GM18870 (cell line): ENCODE data around the gene PPP1R13B.

Experiments
- ATAC-seq: cut with Tn5 transposase; IDR thresholded peaks from one replicate; pipeline ENCODE4 v1.9.1; 2021; ENCODE audit warnings: moderate library complexity; ENCODE audit not compliant: unreplicated experiment

PPP1R13B gene

DNA sequence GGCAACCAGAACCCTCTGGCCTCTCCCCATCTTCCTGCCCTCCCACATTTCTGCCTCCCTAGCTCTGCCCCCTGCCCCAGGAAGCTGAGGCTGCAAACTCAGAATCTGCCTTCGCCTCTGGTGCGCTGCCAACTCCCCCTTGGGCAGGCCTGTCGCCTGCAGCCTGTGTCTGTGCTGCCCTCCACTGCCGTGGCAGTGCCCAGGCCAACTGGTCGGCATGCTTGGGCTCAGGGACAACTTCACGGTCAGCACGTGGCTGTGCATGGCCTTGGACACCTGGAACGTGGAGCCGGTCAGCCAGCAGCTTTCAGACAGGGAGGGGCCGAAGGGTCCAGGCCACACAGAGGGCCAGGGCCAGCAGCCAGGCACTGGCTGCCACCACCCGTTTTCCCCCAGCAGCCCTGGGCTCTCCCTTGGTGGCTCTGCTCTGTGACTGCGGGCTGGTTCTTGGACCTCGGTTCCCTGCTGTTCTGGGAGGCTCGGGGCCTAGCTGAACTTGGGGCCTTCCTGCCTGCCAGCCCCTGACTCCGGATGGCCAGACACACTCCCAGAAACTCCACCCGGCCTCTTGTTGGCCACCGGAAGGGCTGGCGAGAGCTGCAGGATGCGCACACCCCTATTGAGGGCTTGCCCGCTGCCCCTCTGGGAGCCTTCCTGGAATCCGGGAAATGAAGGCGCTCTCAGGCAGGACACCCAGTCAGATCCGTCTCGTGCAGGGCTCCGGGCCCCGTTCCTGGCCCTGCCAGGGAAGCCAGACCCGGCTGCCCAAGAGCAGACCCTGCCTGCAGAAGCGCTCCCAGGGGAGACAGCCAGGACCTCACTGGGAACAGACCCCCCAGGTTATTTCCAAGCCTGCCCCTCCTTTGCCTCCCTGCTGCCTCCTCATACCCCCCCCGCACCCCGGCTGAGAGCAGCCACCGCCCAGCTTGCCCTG lies 34.2 kb upstream of the PPP1R13B start:
- no peak for ATAC-seq

DNA sequence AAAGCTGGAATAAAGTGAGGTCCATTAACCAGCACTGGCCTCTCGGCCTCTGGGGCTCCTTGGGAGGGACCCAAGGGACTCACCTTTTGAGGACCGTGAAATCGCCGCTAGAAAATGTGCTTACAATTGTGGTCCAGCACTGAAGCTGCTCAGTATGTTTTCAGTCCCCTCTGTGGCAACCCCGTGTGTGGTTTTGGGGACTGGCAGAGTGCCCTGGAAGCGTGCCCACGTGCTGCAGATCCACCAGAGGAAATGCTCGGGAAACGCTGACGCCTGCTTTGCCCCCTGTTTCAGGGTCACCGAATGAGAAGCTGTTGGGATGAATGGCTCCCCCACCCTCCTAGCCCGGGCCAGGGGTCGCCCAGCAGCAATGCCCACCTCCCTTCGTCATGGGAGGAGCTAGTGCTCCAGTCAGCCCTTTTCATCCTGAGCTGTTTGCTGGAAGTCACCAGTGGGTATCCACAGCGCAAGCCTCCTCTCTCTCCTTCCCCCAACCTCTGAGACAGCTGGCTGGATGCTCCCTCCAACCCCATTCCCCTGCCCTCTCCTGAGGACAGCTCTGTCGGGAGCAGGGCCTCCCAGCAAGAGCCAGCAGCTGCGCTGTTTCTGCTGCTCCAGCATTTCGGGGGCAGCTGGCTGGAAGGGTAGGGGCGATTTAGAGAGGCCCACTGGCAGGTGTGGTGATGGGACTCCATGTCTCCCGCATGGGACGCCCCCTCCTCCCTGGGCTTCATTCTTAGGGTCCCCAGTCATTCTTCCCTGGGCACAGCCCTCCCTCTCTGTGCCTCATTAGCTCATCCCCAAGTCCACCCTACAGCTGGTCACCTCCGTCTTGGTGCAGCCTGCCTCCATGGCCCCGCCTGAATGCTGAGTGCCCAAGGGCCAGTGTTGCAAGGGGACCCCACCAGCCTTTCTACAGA lies 33.2 kb upstream of the PPP1R13B start:
- no peak for ATAC-seq

DNA sequence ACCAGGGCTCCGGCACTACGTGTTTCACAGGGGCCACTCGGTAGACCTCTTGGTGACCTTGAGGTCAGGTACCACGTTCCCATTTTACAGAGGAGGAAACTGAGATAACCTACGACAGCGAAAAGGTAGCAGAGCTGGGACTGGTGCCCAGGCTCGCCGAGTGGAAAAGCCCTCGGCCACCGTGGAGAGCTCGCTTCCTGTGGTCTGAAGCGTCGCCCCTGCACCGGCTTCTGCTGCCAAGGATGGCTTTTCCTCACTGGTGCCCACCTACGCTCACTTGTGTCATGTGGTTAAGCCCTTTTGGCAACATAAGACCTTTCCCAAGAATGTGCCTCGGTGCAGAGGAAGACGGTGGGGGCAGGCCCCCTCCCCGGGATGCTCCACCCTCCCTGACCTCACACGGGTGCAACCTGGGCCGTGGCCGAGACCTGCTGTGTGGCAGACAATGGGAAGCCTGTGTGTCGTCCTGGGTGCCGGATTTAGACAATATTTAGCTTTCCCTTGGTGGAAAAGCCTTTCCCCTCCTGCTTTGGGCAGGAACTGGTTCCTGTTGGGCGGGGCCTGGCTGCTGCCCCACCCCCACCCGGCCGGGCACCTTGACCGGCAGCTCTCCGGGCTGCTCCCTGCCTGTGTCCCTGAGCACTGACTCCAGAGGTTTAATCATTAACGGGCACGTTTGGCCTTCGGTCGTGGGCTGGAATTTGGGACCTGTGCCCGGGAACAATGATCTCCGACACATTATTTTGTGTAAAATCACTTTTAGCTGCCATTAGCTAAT lies 32.4 kb upstream of the PPP1R13B start:
- no peak for ATAC-seq

DNA sequence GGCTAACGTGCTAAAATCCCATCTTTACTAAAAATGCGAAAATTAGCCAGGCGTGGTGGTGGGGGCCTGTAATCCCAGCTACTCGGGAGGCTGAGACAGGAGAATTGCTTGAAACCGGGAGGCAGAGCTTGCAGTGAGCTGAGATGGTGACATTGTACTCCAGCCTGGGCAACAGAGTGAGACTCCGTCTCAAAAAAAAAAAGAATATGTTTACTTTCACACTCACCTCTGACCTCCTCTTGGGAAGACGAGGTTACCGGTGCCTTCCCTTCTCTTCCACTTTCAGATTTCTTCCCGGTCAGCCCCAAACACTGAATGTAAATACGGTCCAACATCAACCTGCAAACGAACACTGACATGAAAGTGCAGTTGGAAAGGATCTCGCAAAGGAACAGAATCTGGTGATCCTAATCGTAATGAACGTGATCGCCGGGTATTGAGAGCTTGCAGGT lies 31.8 kb upstream of the PPP1R13B start:
- no peak for ATAC-seq

DNA sequence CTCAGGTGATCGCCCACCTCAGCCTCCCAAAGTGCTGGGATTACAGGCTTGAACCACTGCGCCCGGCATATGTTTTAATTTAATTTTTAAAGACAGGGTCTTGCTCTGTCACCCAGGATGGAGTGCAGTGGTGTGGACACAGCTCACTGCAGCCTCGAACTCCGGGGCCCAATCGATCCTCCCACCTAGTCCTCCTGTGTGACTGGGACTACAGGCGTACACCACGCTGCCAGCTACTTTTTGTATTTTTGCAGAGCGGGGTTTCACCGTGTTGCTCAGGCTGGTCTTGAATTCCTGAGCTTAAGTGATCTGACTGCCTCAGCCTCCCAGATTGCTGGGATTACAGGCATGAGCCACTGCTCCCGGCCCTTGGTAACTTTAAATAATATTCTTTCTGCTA lies 30.8 kb upstream of the PPP1R13B start:
- no peak for ATAC-seq

DNA sequence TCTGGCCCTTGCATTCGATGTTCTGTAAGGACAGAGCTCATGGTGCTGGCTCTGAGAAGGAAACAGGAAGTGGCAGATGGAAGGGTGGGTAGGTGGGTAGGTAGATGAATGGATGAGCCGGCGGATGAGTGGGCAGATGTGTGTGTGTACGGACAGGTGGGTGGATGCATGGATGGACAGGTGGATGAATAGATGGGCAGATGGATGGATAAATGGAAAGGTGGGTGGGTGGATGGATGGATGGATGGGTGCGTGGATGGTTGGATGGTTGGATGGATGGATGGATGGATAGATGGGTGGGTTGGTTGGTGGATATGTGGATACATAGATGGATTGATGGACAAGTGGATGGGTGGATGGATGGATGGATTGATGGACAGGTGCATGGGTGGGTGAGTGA lies 27.6 kb upstream of the PPP1R13B start:
- no peak for ATAC-seq

DNA sequence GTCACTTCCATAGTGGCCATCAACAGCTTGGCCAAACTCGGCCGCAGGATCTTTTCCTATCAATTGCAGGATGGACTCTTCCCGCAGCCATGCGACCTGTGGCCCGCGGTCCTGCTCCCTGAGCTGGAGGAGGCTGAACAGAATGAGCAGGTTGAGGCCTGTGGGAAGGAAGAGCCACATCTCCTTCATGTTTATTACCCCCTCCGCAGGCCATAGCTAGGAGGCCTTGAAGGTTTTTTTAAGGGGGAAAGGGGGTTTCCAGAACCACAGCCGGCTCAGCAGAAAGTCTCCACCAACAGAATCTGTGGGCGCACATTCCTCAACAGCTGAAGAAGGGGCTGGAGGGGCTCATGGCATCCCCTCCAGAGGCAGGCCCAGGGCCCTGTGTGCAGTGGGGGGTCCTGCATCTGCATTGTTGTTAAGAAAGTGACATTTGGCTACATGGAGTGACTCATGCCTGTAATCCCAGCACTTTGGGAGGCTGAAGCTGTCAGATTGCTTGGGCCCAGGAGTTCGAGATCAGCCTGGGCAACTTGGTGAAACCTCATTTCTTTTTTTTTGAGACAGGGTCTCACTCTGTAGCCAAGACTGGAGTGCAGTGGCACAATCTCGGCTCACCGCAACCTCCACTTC lies 25.2 kb upstream of the PPP1R13B start:
- ATAC-seq, result no peak

DNA sequence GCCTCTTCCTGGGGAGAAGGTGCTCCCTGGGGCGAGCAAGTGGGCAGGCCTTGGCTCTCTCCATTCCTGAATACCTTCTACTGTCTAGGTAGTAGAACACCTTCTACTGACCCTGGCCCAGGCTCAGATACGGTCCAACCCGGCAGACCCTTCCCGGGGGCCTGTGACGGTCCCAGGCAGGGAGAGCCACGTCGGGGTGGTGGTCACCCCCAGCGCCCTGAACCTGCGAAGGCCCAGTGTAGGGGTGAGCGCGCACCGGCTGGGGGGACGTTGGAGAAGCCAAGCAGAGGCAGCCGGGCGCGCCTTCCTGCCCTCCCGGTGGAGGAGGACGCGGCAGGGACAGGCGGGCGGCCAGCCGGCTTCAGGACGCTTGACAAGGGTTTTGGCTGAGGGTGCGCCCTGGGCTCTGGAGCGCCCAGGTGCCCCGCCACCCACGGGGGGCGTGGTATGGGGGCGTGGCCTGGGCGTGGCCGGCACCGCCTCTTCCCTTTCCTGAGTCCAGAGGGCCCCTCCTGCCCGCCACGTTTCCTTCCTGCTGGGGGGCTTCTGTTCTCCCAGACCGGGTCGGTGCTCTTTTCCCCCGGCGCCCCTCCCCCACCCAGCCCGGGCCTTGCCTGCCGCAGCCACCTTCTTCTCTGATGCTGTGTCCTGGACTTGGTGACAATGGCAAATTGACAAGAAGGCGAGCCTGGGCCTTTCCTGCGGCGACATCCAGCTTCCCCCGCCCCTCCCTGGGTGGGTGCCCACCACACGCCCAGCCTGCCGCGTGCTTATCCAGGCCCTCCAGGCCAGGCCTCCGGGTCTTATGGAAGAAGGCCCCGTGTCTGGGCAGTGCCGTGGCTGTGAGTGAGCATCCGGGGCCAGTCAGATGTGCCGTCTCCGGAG lies 24.5 kb upstream of the PPP1R13B start:
- no peak for ATAC-seq

DNA sequence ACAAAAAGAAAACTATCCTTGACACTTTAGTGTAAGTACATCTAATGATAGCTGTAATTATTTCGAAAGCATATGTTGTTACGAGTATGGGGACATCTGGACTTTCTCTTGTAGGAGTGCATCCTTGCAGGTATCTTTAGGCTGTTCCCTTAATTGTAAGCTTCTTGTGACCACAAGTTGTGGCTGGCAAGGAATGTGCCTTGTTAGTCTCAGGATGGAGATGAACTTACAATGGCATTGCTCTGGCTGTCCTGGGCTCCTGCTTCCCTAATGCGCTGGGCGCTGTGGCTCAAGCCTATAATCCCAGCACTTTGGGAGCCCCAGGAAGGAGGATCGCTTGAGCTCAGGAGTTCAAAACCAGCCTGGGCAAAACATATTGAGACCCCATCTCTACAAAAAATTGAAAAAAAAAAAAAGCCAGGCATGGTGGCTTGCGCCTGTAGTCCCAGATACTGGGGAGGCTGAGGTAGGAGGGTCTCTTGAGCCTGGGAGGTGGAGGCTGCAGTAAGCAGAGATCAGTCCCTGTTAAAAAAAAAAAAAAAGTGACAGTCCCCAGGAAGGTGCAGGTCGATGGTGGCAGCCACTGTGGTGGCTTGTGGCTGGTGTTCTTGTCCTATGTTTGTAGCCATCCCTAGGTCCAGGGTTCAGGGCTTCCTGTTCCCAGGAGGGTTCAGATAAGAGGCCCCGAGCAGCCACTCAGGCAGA lies 23.7 kb upstream of the PPP1R13B start:
- ATAC-seq, result no peak

DNA sequence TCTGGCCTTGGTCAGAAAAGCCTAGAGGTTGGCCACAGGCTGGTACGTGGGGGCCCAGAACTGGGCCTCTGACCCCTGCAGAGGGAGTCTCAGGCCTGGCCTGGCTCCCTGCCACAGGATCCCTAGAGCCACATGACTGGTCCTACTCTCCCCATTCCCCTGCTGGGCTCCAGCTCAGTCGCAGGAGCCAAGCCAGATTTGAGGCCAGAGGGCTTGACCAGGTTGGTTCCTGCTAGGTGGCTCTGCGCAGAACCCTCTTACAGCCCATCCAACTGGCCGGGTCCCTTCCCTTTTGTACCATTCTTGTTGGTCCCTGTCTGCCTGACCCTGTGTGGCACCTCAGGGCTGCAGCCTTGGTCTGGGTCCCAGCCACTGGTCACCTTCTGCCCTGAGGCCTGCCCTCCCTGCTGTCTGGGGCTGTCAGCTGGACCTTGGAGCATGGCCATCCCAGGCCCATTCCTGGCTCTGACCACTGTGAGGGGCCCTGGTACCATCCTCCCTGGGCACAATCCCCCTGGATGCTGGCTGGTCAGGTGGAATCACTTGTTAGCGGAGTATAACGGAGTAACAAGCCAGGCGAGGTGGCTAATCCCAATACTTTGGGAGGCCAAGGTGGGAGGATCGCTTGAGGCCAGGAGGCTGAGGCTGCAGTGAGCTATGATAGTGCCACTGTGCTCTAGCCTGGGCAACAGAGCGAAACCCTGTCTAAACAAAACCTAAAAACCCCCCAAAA lies 22.9 kb upstream of the PPP1R13B start:
- no peak for ATAC-seq

DNA sequence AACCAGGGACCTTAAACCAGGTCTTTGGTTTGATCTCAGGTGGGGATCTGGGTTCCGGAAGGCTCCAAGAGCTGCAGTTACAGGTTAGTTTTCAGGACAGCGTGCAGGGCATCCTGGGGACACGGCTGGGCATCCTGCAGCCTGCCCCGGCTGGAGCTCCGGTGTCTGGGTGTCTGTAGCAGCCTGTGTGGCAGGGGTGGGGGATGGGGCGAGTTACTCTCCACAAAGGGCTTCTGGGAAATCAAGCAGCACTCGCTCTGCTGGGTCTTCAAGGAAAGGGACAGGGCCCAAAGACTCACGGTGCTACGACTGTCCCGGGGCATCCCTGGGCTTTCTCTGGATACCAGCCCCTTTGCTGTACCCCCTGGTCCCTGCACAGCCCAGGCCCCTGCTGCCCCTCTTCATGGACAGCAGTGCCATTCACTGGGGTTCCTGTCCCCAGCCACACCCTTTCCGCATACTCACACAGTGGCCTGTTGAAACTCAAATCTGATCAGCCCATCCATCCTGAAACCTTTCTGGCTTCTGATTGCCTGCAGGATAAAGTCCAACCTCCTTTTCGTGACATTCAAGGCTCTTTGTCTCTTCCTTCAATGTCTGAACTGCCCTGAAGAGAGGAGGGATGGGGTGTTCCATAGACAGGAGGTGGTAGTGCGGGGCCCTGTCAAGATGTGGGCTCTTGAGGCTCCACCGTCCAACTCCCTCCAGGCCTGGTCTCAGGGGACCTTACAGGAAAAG lies 22.2 kb upstream of the PPP1R13B start:
- no peak for ATAC-seq

DNA sequence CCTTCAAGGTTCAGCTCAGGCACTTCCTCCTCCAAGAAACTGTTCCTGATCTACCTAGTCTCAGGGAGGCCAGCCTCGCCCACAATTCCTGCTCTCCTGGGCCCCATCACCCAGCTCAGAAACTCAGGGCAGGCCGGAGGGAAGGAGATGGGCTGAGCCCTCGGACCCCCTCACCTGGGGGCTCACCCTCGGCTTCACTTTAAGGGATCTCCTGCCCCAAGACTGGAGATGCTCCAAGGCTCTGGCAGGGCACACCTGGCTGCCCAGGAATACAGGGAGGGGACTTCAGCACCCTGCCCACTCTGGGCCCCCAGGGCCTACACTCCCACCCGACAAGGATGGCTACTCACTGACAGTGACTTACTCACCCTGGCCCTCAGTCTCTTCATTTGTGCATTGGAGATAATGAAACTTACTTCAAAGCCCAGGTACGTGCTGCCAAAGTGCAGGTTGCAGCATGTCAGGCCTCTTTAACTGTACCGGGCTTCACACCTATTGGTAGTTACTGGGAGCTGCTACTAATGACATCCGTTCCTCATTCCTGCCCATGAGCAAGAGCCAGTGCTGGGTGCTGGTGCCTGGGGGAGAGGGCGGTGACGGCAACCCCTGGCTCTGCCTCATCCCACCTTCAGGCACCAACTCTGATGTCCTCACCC lies 21.0 kb upstream of the PPP1R13B start:
- no peak for ATAC-seq

DNA sequence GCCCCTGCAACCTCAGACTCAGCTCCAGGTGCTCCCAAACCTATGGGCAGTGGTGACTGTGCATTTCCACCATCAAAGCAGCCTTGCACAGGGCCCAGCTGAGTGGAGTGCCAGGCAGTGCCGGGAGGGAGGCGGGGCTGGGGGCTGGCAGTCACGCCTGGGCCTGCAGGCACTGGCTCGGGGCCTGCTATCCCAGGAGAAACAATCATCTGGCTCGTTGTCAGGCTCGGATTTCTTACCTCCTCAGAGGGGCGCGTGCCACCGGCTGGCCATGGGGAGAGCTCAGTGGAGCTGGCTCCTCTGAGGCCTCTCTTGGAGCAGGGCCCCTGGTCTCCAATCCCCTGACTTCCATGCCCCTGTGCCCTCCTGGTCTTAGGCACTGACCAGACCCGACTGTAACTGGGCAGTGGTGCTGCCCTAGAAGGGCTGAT lies 20.2 kb upstream of the PPP1R13B start:
- ATAC-seq, result no peak

DNA sequence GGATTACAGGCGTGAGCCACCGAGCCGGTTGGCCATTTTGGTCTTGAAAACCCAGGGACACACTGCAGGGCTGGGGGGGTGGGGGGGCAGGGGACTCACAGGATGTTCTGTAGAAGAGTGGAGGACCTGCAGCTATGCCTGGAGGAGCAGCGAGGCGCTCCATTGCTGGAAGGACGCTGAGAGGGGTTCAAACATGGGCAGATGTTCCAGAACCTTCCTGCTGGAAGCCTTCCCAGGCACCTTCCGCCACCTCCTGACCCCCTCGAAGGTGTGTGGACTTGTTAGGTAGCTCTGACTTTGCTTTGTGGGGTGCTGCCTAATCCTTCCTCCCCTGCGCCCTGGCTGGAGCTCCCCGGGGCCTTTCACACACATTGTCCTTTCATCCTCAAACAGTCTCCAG lies 19.6 kb upstream of the PPP1R13B start:
- ATAC-seq, result no peak

DNA sequence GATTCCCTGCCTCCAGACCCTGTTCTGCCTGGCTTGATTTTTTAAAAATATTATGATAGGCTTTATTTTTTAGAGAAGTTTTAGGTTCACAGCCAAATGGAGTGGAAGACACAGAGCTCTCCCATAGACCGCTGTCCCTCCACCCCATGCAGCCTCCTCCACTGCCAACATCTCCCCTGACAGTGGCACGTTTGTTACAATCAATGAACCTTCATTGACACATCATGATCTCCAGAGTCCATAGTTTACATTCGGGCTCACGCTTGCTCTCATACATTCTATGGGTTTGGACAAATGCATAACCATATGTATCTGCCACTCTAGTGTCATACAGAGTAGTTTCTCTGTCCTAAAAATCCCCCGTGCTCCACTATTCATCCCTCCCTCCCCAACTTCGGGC lies 15.9 kb upstream of the PPP1R13B start:
- ATAC-seq, result no peak

DNA sequence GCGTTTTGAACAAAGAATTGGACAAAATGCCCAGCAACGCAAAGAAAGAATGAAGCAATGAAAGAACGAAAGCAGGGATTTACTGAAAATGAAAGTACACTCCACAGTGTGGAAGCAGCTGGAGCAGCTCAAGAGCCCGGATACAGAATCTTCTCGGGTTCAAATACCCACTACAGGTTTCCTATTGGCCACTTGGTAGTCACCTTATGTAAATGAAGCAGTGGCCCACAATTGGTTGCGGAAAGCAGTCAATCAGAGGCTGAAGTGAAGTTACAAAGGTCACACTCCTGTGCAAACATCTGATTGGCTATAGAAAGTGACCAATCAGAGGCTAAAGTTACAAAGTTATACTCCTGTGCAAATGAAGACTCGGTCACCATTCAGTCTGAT lies 15.0 kb upstream of the PPP1R13B start:
- ATAC-seq, result no peak
